AG09309 (cell line): ENCODE data around the gene CSGALNACT2.
A peak's percentile ranks its signal among the peaks of the same experiment; 100 is the strongest.

Source experiments
- DNase-seq: peaks from one replicate; pipeline ENCODE4 v3.0.0-alpha.2; 2010; ENCODE audit warnings: low read depth
- H3K4me3 ChIP-seq: 2 replicates; pipeline ENCODE4 v1.5.1; 2011; ENCODE audit warnings: mild to moderate bottlenecking, low read depth, low read length, moderate library complexity; ENCODE audit not compliant: control insufficient read depth
- TF ChIP-seq, protein P1 (sequence below): IDR thresholded peaks from 2 replicates; pipeline ENCODE4 v1.5.1; 2011; ENCODE audit warnings: mild to moderate bottlenecking, low read depth, low read length, inconsistent platforms; ENCODE audit not compliant: insufficient read depth, control insufficient read depth; ENCODE audit errors: missing control alignments

Gene CSGALNACT2

DNA sequence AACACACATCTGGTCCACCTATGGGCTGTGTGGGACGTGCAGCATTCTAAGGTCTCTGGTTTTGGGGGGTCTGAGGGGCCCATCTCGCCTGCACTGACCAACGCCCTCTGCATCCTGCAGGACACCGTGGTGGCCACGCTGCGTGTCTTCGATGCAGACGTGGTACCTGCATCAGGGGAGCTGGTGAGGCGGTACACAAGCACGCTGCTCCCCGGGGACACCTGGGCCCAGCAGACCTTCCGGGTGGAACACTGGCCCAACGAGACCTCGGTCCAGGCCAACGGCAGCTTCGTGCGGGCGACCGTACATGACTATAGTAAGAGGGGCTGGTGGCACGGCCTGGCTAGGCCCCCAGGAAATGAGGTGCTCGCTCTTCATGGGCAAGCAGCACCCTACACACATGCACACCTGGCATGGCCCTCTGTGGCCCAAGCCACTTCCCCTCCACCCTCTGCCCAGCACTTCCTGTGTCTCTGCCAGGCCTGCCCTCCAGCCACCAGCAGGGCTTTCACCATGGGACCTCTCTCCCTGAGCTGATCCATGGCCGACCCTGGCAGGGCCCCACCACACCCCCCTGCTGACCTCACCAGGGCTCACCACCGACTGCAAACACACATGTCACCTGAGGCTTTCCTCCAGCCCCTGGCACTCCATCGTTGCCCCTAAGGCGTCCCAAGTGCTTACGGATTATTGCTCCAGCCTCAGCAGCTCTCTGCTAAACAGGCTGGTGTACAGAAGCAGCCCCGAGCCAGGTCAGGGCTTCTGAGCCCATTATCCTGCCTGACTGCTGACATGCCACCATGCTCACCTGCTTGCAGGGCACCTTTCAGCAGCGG lies 31.8 kb upstream of the CSGALNACT2 start:
- DNase-seq, result no peak
- TF ChIP-seq, protein P1, sequence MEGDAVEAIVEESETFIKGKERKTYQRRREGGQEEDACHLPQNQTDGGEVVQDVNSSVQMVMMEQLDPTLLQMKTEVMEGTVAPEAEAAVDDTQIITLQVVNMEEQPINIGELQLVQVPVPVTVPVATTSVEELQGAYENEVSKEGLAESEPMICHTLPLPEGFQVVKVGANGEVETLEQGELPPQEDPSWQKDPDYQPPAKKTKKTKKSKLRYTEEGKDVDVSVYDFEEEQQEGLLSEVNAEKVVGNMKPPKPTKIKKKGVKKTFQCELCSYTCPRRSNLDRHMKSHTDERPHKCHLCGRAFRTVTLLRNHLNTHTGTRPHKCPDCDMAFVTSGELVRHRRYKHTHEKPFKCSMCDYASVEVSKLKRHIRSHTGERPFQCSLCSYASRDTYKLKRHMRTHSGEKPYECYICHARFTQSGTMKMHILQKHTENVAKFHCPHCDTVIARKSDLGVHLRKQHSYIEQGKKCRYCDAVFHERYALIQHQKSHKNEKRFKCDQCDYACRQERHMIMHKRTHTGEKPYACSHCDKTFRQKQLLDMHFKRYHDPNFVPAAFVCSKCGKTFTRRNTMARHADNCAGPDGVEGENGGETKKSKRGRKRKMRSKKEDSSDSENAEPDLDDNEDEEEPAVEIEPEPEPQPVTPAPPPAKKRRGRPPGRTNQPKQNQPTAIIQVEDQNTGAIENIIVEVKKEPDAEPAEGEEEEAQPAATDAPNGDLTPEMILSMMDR, result no peak
- H3K4me3 ChIP-seq, result no peak overlapping the region

DNA sequence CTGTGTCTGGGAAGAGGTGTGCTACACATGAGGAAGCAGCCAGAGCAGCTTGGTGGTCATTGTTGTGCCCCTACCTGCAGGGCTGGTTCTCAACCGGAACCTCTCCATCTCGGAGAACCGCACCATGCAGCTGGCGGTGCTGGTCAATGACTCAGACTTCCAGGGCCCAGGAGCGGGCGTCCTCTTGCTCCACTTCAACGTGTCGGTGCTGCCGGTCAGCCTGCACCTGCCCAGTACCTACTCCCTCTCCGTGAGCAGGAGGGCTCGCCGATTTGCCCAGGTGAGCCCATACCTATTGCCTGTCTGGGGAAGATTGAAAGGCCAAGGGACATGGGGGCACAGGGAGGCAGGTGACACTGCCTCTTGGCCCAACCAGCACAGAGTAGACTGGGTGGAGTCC lies 29.3 kb upstream of the CSGALNACT2 start:
- no peak overlapping the region for H3K4me3 ChIP-seq
- TF ChIP-seq, protein P1, result no peak
- no peak for DNase-seq

GRCh38 chr10:43109671-43110249 lies 28.5 kb upstream of the CSGALNACT2 start:
- H3K4me3 ChIP-seq, result no peak overlapping the region
- no peak for DNase-seq
- TF ChIP-seq, protein P1, result peak; percentile 11

GRCh38 chr10:43110338-43111071 lies 27.7 kb upstream of the CSGALNACT2 start:
- TF ChIP-seq, protein P1, result peak; percentile 13
- no peak overlapping the region for H3K4me3 ChIP-seq
- peak; percentile 41 for DNase-seq

GRCh38 chr10:43111101-43111500 lies 27.1 kb upstream of the CSGALNACT2 start:
- TF ChIP-seq, protein P1, result no peak

GRCh38 chr10:43111921-43112607 lies 26.2 kb upstream of the CSGALNACT2 start:
- TF ChIP-seq, protein P1, result no peak
- no peak for DNase-seq
- H3K4me3 ChIP-seq, result no peak overlapping the region

More at GRCh38 chr10:43111101-43111500, 27.1 kb upstream of the CSGALNACT2 start:
- no peak overlapping the region for H3K4me3 ChIP-seq
- no peak for DNase-seq
